ENCODE results near the gene PCSK2.
A peak's percentile ranks its signal among the peaks of the same experiment; 100 is the strongest.

Gene PCSK2

DNA sequence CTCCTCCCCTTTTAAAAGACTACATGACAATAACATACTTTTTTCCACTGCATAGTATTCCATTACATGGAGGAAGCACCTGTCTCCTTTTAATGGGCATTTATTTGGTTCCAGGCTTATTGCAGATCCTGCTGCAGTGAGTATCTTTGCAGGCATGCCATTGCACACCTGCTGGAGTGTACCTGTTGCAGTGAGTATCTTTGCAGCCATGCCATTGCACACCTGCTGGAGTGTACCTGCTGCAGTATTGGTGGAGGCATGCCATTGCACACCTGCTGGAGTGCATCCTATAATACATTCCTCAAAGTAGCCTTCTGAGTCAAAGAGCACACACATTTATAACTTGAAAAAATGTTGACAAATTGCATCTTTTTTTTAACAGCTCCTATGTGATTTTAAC lies 302.7 kb downstream of the PCSK2 start:
- no peak for DNase-seq (ENCODE audit: low read depth in 1 of 2, low spot score in 1 of 2)

DNA sequence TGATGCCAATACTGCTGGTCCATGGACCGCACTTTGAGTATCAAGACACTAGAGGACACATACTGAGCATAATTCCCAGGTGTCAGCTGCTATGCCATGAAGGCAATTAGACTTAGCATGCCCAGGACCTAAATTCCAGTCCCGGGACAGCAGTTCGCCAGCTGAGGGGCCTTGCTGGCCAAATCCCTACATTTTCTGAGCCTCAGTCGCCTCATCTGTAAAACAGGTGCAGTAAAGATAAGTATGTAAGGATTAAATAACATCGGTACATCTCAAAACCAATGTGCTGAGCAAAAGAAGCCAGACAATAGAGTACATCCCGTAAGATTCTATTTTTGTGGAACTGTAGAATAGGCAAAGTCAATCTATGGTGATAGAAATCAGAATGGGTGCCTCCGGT lies 303.3 kb downstream of the PCSK2 start:
- DNase-seq (ENCODE audit: low read depth in 1 of 2, low spot score in 1 of 2): no peak

DNA sequence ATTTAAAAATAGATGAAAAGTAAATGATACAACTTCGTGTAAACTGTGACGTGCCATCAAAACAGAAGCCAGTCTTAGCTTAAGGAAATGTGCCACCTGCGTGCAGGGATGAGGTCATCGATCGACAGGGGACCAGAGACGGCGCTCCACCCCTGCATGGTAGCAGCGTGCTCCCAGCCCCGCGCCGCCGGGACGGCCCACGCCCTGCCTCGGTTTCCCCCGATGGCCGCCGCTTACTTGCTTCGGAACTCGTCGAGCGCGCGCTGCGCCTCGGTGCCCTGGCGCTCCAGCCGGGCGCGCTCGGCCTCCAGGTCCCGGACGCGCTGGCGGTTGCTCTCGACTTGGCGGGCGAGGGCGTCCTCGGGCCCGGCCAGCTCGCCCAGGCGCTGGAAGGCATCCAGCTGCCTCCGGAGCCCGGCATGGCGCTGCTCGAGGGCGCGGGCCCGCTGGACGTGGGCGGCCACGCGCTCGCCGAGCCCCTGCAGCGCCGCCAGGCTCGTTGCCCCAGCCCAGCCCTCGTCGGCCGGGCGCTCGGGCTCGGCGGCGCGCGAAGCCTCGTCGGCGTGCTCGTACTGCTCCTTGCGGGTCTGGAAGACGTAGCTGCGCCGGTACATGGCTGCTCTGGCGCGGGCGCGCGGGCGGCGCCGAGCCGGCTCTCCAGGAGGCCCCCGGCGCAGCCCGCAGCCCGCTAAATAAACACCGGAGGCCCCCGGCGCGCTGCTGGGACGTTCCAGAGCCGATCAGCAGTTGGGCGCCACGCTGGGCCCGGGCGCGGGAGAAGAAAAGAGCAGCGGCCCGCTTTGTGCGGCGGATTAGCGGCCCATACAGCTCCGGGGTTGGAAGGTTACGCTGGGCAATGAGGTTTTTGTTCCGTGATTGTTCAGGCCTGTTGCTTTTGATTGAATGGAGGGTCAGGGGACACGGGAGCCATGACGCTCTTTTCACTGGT lies 304.1 kb downstream of the PCSK2 start, which contains the start of gene BFSP1:
TSS of gene BFSP1 (minus strand) at position 664 of the 949 bp plus-strand sequence. CDS start at position 614, 50 bp downstream.
- DNase-seq (ENCODE audit: low read depth in 1 of 2, low spot score in 1 of 2): peak; percentile 20 to 24

DNA sequence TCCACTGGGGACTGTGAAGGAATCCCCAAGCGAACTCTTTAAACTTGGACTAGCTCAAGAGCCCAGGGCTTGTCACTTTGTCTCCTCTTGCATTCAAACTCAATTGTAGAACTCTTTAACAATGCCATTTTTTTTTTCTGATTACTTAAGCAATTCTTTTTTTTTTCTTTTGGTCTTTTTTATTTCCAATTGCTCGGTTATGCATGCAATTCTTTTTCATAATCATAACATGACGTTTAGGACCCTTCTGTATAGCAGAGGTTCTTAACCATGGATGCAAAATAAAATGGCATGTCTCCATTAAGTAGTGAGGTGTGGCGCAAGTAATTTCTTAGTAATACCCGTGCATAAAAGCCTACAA lies 304.8 kb downstream of the PCSK2 start:
- no peak for DNase-seq (ENCODE audit: low read depth in 1 of 2, low spot score in 1 of 2)

DNA sequence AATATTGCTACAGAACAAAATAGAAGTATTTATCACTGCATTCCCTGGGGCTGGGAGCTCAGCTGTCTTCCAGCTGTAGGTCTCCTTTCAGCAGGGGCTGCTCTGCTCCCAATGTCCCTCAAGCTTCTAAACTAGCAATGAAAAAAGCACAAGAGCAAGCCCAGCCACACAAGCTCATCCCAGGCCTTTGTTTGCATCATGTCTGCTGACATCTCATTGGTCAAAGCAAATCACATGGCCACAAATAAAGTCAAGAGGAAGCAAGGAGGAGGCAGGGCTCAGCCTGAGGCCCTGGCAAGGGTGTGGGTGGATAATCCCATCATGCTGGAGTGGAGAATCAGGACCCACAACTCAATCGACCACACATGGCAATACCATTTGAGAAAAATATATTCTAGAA lies 306.6 kb downstream of the PCSK2 start:
- no peak for DNase-seq (ENCODE audit: low read depth in 1 of 2, low spot score in 1 of 2)

DNA sequence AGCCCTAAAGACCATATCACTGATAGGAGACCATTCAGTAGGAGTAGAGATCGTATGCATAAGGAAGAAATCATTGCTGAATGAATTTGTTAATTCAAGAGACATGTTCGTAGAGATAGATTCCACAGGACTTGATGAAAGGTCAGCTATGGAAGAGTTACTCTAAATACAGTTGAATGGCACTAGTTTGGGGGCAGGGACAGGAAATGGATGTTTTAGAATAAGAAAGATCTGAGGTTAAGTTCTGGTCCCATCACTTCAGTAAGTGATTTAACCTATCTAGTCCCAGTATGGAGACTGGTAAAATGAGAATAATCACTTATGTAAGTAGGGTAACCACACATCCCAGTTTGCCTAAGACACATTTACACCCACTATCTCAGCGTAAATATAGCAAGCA lies 307.2 kb downstream of the PCSK2 start:
- no peak for DNase-seq (ENCODE audit: low read depth in 1 of 2, low spot score in 1 of 2)

Data from activated CD4-positive, alpha-beta T cell treated with anti-CD3 and anti-CD28 coated beads, Interleukin-2, amount 50 U/mL, for 24 hours (primary cell).